GM23248 (cell line): ENCODE measurements around the gene ITGA1. TPM values are rescaled to one million over a fixed set of nuclear protein-coding genes. Genes with fewer than 3 reads are reported as not detected.

ENCODE experiments used
- DNase-seq: peaks from one replicate; pipeline ENCODE4 v3.0.0-alpha.2; 2015
- H2AFZ ChIP-seq: fragments of 200-600 bp; sonication (generic); 2 replicates; pipeline ENCODE4 v1.6.1; 2016; ENCODE audit warnings: antibody characterized with exemption
- H3F3A ChIP-seq: fragments of 200-600 bp; sonication (generic); 2 replicates; pipeline ENCODE4 v1.6.1; 2016; ENCODE audit warnings: mild to moderate bottlenecking, antibody characterized with exemption, mixed run types; ENCODE audit not compliant: insufficient read depth
- H3K27ac ChIP-seq: fragments of 200-600 bp; sonication (generic); 2 replicates; pipeline ENCODE4 v1.5.1; 2016; ENCODE audit warnings: mild to moderate bottlenecking
- H3K27me3 ChIP-seq: fragments of 200-600 bp; sonication (generic); replicated peaks from 2 replicates; pipeline ENCODE4 v1.6.1; 2016; ENCODE audit warnings: mild to moderate bottlenecking; ENCODE audit not compliant: insufficient read depth
- H3K36me3 ChIP-seq: fragments of 200-600 bp; sonication (generic); 2 replicates; pipeline ENCODE4 v1.6.1; 2016; ENCODE audit warnings: low read depth, mild to moderate bottlenecking
- H3K4me1 ChIP-seq: fragments of 200-600 bp; sonication (generic); 2 replicates; pipeline ENCODE4 v1.6.1; 2016; ENCODE audit warnings: mild to moderate bottlenecking; ENCODE audit not compliant: insufficient read depth
- H3K4me2 ChIP-seq: fragments of 200-600 bp; sonication (generic); one replicate; pipeline ENCODE4 v1.6.1; 2016; ENCODE audit warnings: mild to moderate bottlenecking; ENCODE audit not compliant: unreplicated experiment
- H3K4me3 ChIP-seq: fragments of 200-600 bp; sonication (generic); 2 replicates; pipeline ENCODE4 v1.5.1; 2016; ENCODE audit warnings: mild to moderate bottlenecking
- H3K79me2 ChIP-seq: fragments of 200-600 bp; sonication (generic); 2 replicates; pipeline ENCODE4 v1.6.1; 2016; ENCODE audit warnings: mild to moderate bottlenecking; ENCODE audit not compliant: insufficient read depth
- H3K9ac ChIP-seq: fragments of 200-600 bp; sonication (generic); 2 replicates; pipeline ENCODE4 v1.6.1; 2016; ENCODE audit warnings: mild to moderate bottlenecking
- H3K9me2 ChIP-seq: fragments of 200-600 bp; sonication (generic); 2 replicates; pipeline ENCODE4 v1.6.1; 2016; ENCODE audit warnings: mixed run types, mild to moderate bottlenecking, moderate library complexity; ENCODE audit not compliant: insufficient read depth
- H3K9me3 ChIP-seq: fragments of 200-600 bp; sonication (generic); one replicate; pipeline ENCODE4 v1.6.1; 2017; ENCODE audit warnings: low read depth
- H4K20me1 ChIP-seq: fragments of 200-600 bp; sonication (generic); 2 replicates; pipeline ENCODE4 v1.6.0; 2016; ENCODE audit not compliant: insufficient read depth
- EZH2 ChIP-seq: fragments of 200-600 bp; sonication (generic); IDR thresholded peaks from 2 replicates; pipeline ENCODE4 v1.6.1; 2018; ENCODE audit warnings: antibody characterized with exemption, mild to moderate bottlenecking; ENCODE audit not compliant: insufficient read depth, poor library complexity, severe bottlenecking
- EZH2phosphoT487 ChIP-seq: fragments of 200-600 bp; sonication (generic); IDR thresholded peaks from 2 replicates; pipeline ENCODE4 v1.6.1; 2018; ENCODE audit warnings: antibody characterized with exemption, moderate library complexity, mild to moderate bottlenecking, low read depth; ENCODE audit not compliant: insufficient read depth
- WGBS, 2 experiments: methylation state at CpG; one replicate each; pipeline ENCODE4 v1.1.6; 2015 to 2017; ENCODE audit warnings: low lambda C conversion rate in 2 of 2, low coverage in 1 of 2; ENCODE audit errors: missing lambda C conversion rate in 2 of 2; 5-methylcytosine and 5-hydroxymethylcytosine counted together
- in situ Hi-C: fragments of 300-500 bp; cut with MboI; formaldehyde crosslinking; loops from 2 replicates; pipeline ENCODE4 v1.15.0; 2020
- polyA plus RNA-seq: library from polyadenylated mRNA; unstranded; fragments of >200 nt; fragmentation: Nextera tagmentation; extraction: Ambion mirVana; gene quantifications from 2 replicates; pipeline ENCODE4 v1.2.1, GENCODE V29; 2016
- total RNA-seq: library from RNA; depleted of rRNA; stranded (reverse); fragments of >200 nt; shearing (Covaris generic); gene quantifications from 2 replicates; pipeline ENCODE4 v1.2.3, GENCODE V29; 2014

Gene ITGA1
- total and polyA plus RNA-seq, 2 experiments from 2014 or later = 8.9 to 18.4 TPM

DNA sequence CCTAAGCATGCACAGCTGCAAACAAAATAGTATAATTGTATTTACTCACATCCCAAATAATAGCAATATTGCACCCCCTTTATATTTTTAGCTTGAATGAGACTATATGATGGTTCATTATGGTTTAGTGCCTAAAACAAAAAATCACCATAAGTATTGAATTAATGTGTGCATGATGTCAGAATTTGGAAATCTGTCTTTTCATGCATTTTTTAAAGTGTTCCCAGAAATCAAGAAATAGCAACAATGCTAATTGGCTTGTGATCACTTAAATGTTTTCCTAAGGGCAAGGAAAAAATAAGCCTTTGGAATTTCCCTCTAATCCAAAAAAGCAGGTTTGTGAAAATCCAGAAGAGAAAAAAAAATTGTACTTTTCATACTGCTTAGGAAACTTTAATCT lies 150.5 kb downstream of the ITGA1 start:
- H3K79me2 ChIP-seq = no peaks in the 10 kb centered on the region

DNA sequence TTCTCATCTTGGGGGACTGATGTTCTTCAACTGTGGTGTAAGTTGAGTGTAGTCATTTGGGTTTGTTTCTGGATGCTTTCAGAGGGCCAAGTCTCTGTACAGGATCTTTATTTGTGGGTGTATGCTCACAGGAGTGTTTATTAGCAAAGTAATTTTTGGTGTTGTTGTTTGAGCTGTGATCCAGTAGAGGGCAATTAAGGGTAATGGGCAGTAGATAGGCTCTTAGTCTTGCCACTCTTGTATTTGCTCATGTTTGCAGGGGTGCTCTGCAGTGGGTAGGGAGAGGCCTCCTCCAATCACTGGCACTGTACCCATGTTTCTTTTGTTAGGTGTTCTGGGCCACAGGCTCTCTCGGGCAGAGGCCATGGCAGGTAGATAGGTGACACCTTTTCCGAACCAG lies 155.6 kb downstream of the ITGA1 start:
- H3K9me3 ChIP-seq = no peaks in the 10 kb centered on the region
- no peak overlapping the region for H3K4me3 ChIP-seq
- no peaks in the 10 kb centered on the region for H3K27me3 ChIP-seq
- no peak overlapping the region for H3K9ac ChIP-seq
- H3K4me2 ChIP-seq = no peak overlapping the region
- H2AFZ ChIP-seq = no peak overlapping the region
- H3K4me1 ChIP-seq = peaks cover 29% of the 10 kb centered on the region
- H3K27ac ChIP-seq = no peak overlapping the region
- peak; percentile 36 for DNase-seq
- no peaks in the 10 kb centered on the region for H4K20me1 ChIP-seq
- peaks cover 10% of the 10 kb centered on the region for H3F3A ChIP-seq
- no peaks in the 10 kb centered on the region for H3K9me2 ChIP-seq
- no peaks in the 10 kb centered on the region for H3K79me2 ChIP-seq
- TF ChIP-seq EZH2phosphoT487 (no peak), EZH2 (no peak)
- WGBS, 2 experiments = 94 to 100% methylated on average over 2 of the region's 2 CpGs
- H3K36me3 ChIP-seq = no peaks in the 10 kb centered on the region
- in situ Hi-C loops = no loop called here

More for the DNA sequence above, 150.5 kb downstream of the ITGA1 start:
- H2AFZ ChIP-seq = no peak overlapping the region
- in situ Hi-C loops = no loop called here
- no peaks in the 10 kb centered on the region for H3K27me3 ChIP-seq
- H3K27ac ChIP-seq = no peak overlapping the region
- no peak for TF ChIP-seq EZH2
- TF ChIP-seq EZH2phosphoT487 = no peak
- no peak overlapping the region for H3K4me2 ChIP-seq
- no peaks in the 10 kb centered on the region for H3K9me2 ChIP-seq
- no peaks in the 10 kb centered on the region for H4K20me1 ChIP-seq
- no peaks in the 10 kb centered on the region for H3K4me1 ChIP-seq
- H3F3A ChIP-seq = no peaks in the 10 kb centered on the region
- no peak overlapping the region for H3K9ac ChIP-seq
- H3K4me3 ChIP-seq = no peak overlapping the region
- no peaks in the 10 kb centered on the region for H3K36me3 ChIP-seq
- no peaks in the 10 kb centered on the region for H3K9me3 ChIP-seq
- DNase-seq = no peak

DNA sequence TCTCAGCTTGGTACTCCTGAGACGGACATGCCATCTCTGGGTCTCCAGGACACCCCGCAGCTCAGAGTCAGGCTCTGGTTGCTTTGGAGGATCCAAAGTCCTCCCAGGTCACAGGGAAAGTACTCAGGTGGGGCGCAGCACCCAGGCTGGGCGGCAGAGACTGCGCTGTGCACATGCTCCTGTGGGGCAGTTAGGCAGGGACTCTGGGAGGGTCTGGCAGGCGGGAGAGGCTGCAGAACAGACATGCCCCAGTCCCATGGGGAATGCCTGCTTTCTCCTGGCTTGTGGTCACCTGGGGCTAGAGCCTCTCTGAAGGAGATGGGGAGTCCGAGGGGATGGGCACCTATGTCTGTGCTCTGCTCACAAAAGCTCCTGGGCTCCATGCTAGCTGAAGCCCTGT lies 156.1 kb downstream of the ITGA1 start:
- H3K9ac ChIP-seq = no peak overlapping the region
- H3K27me3 ChIP-seq = no peaks in the 10 kb centered on the region
- H3K9me2 ChIP-seq = no peaks in the 10 kb centered on the region
- 72 to 83% methylated on average over 7 of the region's 7 CpGs for WGBS, 2 experiments
- peaks cover 34% of the 10 kb centered on the region for H3K4me1 ChIP-seq
- H3K4me3 ChIP-seq = no peak overlapping the region
- DNase-seq = no peak
- no peaks in the 10 kb centered on the region for H3K9me3 ChIP-seq
- no peak overlapping the region for H3K4me2 ChIP-seq
- TF ChIP-seq EZH2 (no peak), EZH2phosphoT487 (no peak)
- no peak overlapping the region for H2AFZ ChIP-seq
- no peaks in the 10 kb centered on the region for H4K20me1 ChIP-seq
- H3K36me3 ChIP-seq = no peaks in the 10 kb centered on the region
- H3K27ac ChIP-seq = no peak overlapping the region
- H3F3A ChIP-seq = peaks cover 14% of the 10 kb centered on the region
- H3K79me2 ChIP-seq = no peaks in the 10 kb centered on the region
- in situ Hi-C loops = no loop called here

DNA sequence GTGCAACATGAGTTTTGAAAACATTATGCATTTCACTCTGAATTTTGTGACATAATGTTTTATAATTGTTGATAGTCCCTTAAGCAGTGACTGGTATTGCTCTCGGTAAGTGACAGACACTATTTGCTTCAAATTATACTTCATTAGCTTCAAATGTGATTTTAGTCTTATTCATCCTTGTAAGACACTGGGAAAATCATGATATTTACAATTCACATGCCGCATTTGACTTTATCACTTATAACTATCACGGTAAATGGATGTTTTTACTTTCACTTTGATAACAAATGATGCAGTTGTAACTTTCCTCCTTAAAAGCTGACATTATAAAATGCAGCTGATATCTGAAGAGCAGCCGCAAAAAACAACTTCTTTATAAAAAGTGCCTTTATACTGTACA lies 157.3 kb downstream of the ITGA1 start:
- peak overlapping the region; percentile 78 for H3K9ac ChIP-seq
- H3F3A ChIP-seq = peaks cover 27% of the 10 kb centered on the region
- peak overlapping the region; percentile 89 for H2AFZ ChIP-seq
- H3K4me3 ChIP-seq = peak overlapping the region; percentile 76
- H3K79me2 ChIP-seq = no peaks in the 10 kb centered on the region
- peak; percentile 35 for DNase-seq
- no peaks in the 10 kb centered on the region for H3K27me3 ChIP-seq
- WGBS, 2 experiments = 3 to 4% methylated on average over 4 of the region's 4 CpGs
- peak overlapping the region; percentile 91 for H3K4me2 ChIP-seq
- H3K4me1 ChIP-seq = peaks cover 42% of the 10 kb centered on the region
- H3K9me3 ChIP-seq = no peaks in the 10 kb centered on the region
- in situ Hi-C loops = loop anchor here (5.0 kb wide), 1 partner anchor 152 kb away; no protein-coding TSS in a partner anchor
- H4K20me1 ChIP-seq = no peaks in the 10 kb centered on the region
- H3K36me3 ChIP-seq = no peaks in the 10 kb centered on the region
- TF ChIP-seq EZH2 = no peak
- H3K9me2 ChIP-seq = no peaks in the 10 kb centered on the region
- peak overlapping the region; percentile 6; the same call in 1 of the 2 replicates for H3K27ac ChIP-seq

DNA sequence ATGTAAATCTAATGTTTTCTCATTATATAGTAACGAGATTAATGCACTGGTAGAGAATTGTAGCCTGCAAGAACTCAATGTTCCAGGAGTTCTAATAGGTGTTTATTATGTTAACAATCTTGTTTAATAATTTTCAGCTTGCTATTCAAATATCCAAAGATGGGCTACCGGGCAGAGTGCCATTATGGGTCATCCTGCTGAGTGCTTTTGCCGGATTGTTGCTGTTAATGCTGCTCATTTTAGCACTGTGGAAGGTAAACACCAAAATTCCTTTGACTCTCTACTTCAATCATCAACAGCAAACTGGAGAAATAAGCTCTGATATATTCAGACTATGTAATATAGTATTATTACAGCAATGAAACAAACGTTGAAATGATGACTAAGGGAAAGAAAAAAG lies 159.5 kb downstream of the ITGA1 start:
- Histone ChIP-seq H3K27me3 (no peaks in the 10 kb centered on the region), H3F3A (peaks cover 30% of the 10 kb centered on the region), H3K9me3 (no peaks in the 10 kb centered on the region), H2AFZ (no peak overlapping the region), H3K4me3 (no peak overlapping the region), H3K9ac (no peak overlapping the region), H3K9me2 (no peaks in the 10 kb centered on the region), H3K4me2 (peak overlapping the region; percentile 91), H3K27ac (no peak overlapping the region; the same call in 1 of the 2 replicates), H4K20me1 (no peaks in the 10 kb centered on the region), H3K79me2 (no peaks in the 10 kb centered on the region), H3K36me3 (no peaks in the 10 kb centered on the region), H3K4me1 (peaks cover 42% of the 10 kb centered on the region)
- peak; percentile 34 for DNase-seq
- TF ChIP-seq EZH2phosphoT487 (no peak), EZH2 (no peak)
- in situ Hi-C loops = loop anchor here (5.0 kb wide), 1 partner anchor 150 kb away; no protein-coding TSS in a partner anchor
- 52 to 53% methylated on average over 4 of the region's 4 CpGs for WGBS, 2 experiments
